GM19324 (cell line): ENCODE measurements around the gene PTPRCAP.
"Not testable (repeated sequence)": the region's sequence is repeated elsewhere in the genome, so short reads cannot be mapped to it uniquely, and the experiment has no call there.

Experiments
- ATAC-seq: cut with Tn5 transposase; IDR thresholded peaks from one replicate; pipeline ENCODE4 v1.9.1; 2021; ENCODE audit warnings: mild to moderate bottlenecking, moderate library complexity; ENCODE audit not compliant: unreplicated experiment, low FRiP score

The PTPRCAP gene

DNA sequence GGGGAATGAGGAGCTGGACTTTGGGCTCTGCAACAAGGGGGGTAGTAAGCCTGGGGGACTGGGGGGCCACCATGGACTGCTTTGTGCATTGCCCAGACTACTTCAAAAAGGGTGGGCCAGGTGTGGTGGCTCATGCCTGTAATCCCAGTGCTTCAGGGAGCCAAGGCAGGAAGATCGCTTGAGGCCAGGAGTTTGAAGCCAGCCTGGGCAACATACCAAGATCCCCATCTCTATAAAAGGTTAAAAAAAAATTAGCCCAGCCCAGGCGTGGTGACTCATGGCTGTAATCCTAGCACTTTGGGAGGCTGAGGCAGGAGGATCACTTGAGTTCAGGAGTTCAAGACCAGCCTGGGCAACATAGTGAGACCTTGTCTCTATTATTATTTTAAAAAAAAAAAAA, 28.0 kb upstream of the PTPRCAP start:
- not testable (repeated sequence) for ATAC-seq

DNA sequence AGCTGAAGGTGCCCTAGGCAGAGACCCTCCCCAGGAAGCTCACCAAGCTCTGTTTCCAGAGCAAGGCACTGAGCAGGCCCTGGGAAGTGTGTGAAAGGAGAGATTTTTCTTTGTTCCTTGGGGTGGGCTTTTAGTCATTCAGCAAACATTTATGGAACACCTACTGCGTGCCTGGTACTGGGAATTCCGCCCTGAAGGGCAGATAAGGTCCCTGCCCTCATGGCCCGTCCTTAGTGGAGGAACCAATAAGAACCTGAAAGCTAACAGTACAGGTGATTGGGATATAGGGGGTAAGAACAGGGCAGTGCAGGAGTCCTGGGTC, 27.7 kb upstream of the PTPRCAP start:
- ATAC-seq: no peak

DNA sequence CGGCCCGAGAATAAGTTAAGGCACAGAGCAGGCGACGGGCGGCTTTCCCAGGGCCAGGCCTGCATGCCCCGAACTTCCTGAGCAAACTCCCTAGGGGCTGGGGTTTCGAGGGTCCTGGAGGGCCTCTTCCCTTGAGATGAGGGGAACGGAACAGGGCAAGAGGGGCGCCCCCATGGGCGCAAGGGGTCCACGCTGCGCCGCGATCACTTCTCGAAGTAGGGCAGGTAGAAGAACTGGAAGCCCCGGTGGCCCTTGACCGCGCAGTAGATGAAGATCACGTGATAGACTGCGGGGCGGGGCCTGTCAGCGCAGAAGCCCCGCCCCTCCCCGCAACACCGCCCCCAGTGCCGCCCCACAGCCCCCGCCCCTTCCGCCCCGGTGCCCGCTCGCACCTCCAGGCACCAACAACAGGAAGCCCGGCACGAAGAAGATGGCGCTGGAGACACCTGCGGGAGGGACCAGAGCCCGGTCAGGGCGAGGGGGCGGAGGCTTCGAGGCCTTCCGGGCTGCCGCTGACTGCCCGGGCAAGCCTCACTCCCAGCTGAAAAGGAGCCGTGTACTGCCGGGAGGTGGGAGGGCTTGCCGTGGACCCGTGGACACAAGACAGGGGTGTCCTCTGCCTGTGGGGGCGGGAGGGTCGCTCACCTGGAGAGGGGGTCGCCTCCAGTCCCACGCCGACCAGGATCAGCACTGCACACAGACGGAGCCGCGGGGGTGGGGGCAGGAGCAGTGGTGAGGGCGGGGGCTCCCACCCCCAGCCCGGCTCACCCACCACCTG, 27.1 kb upstream of the PTPRCAP start:
- peak; percentile 49 for ATAC-seq

GRCh38 chr11:67463680-67464410, 26.4 kb upstream of the PTPRCAP start:
- no peak for ATAC-seq

- ATAC-seq: no peak
Measured at GRCh38 chr11:67463186-67463585, 25.7 kb upstream of the PTPRCAP start.

- ATAC-seq: no peak
Measured at GRCh38 chr11:67458266-67458665, 20.8 kb upstream of the PTPRCAP start.

DNA sequence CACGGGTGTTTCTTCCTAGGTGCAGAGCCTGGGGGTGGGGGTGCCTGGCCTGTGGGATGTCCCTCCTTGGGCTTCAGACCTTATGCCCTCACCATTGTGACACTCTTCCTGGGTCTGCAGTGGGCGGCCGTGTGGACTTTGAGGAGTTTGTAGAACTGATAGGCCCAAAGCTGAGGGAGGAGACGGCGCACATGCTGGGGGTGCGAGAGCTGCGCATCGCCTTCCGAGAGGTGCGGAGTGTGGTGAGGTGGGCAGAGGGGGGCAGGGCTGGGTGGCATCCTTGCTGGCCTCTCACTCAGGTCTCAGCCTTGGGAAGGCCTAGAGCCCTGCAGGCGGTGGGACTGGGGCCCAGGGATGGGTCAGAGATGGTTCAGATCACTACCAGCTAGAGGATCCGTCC, 20.0 kb upstream of the PTPRCAP start:
- ATAC-seq: no peak

DNA sequence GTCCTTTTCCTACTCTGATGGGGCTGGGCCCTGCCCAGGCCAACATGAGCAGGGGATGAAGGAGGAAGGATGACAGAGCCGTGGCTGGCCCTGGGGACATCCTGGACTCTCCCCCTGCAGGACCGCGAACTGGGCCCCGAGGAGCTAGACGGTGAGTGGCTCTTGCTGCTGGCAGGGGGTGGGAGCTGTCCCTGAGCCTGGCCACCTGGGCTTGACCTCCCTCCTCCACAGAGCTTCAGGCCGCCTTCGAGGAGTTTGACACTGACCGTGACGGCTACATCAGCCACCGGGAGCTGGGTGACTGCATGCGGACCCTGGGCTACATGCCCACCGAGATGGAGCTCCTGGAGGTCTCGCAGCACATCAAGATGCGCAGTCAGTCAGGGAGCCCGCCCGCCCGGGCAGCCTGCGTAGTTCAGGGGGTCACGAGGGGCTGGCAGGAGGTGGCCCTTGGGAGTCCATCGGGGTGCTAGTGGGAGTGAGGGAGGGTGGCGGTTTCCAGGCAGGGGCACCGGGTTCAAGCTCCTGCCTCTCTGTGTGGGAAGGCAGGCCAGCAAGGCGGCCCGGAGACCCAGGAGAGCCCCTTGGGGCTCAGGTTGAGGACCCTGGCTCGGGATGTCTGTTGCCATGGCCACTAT, 18.7 kb upstream of the PTPRCAP start:
- ATAC-seq: no peak

DNA sequence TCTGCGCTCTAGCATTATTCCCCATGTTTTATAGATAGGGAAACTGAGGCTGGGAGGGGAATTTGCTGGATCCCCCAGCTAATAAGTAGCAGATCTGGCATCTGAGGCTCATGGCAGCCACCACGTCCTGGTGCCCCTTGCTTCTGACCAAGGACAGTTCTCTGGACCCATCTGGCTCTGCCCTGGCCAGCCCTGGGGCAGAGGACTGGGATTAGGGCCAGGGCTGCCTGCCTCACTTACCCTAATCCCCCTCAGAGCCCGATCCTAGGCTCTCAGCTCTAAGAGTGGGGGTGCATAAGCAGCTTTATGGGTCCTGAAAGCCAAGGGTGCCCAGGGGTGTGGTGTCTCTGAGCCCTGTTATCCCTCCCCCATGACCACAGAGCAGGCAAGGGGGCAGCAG, 17.6 kb upstream of the PTPRCAP start, which contains the start of gene CABP4:
TSS of gene CABP4 (plus strand) at position 301 of the 400 bp plus-strand sequence. CDS start at position 371, 70 bp downstream.
- no peak for ATAC-seq

- no peak for ATAC-seq
Measured at GRCh38 chr11:67453816-67454732, 16.6 kb upstream of the PTPRCAP start.

- no peak for ATAC-seq
Measured at GRCh38 chr11:67452141-67452952, 14.9 kb upstream of the PTPRCAP start, which contains the start of gene GPR152. TSS of gene GPR152 (minus strand) at chr11:67452729. CDS start at chr11:67452724, 5 bp downstream.

DNA sequence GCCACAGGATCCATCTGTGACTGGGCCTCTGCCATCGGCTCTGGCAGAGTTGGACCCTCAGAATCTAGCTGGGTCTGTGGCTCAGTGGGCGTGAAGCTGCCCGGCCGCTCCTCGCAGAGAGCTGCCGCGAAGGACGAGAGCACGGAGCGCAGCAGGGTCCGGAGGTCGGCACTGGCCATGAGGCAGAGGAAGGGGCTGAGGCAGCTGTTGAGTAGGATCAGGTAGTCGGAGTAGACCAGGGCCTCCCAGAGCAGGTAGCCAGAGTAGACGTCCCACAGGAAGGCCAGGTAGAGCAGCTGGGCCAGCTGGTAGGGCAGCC, 14.1 kb upstream of the PTPRCAP start:
- no peak for ATAC-seq

DNA sequence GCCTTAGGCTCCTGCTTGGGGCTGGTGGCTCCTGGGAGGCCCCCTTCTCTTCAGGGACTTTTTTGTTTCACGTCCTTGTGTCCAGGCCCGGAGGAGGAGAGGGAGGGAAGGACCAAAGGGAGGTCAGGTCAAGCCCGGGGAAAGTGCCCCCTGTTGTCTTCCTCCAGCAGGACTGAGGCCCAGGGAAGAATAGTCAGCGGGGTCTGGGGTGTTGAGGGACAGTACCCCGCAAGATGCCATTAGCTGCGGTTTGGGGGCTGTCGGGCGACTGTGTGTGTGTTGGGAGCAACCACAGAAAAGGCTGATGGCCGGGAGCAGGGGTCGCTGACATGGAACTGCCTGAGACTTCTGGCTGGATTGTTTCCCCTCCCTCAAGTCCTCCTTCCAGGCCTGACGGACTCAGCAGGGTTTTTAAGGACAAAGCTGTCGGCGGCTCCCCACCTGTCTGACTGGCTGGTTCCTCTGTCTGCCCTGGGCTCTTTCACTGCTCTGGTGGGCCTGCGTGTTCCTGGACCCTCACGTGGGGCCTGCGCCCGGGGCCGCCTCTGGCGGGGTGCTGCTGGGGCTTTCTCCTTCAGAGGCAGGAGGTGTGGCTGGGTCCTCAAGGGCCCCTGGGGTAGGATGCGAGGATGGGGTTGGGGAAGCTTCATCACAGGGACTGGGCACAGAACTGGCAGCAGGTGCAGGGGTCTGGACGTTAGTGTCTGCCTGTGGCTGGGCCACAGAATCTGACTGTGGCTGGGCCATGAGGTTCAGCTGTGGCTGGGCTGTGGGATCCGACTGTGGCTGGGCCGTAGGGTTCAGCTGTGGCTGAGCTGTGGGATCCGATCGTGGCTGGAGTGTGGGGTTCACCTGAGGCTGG, 13.5 kb upstream of the PTPRCAP start:
- ATAC-seq: no peak

DNA sequence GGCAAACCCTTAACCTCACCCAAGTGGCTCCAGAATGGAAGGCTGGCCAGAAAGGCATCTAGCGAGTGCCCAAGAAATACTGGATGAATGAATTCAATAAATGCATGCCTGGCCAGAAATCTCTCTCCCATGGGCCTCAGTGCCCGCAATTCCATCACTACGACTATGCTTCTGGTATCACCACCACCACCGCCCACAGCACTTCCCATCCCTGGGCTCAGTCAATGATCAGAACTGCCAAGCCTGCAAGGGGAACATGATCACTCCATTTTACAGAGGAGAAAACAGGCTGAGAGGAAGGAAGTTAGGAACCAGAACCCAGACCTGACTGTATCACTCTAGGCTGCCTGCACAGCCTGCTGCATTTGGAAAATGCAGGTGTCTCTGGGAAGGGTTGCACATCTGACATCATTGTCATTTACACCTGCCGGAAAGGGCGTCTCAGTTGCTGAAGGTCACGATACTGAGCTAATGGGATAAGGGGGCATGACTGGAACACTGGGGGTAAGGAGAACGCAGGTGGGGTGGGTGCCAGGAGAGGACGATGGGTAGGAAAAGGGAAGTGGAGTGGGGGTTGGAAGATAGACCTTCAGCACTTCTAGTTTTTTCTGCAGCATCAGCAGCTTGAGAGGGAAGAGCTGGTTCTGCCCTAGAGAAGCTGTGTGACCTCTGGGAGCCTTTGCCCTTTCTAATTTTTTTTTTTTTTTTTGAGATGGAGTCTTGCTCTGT, 11.8 kb upstream of the PTPRCAP start:
- no peak for ATAC-seq

GRCh38 chr11:67448220-67448609, 10.7 kb upstream of the PTPRCAP start:
- ATAC-seq: no peak

DNA sequence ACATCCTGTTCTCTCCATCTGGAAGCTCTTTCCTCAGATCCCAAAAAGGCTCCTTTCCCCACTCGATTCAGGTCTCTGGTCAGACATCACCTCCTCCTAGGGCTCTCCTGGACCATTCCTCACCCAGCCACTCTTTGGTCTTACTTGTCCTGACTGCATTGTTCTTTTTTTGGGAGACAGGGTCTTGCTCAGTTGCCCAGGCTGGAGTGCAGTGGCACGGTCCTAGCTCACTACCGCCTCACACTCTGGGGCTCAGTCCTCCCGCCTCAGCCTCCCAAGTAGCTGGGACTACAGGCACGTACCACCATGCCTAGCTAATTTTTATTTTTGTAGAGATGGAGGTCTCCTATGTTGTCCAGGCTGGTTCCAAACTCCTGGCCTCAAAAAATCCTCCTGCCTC, 8.0 kb upstream of the PTPRCAP start:
- ATAC-seq: no peak

DNA sequence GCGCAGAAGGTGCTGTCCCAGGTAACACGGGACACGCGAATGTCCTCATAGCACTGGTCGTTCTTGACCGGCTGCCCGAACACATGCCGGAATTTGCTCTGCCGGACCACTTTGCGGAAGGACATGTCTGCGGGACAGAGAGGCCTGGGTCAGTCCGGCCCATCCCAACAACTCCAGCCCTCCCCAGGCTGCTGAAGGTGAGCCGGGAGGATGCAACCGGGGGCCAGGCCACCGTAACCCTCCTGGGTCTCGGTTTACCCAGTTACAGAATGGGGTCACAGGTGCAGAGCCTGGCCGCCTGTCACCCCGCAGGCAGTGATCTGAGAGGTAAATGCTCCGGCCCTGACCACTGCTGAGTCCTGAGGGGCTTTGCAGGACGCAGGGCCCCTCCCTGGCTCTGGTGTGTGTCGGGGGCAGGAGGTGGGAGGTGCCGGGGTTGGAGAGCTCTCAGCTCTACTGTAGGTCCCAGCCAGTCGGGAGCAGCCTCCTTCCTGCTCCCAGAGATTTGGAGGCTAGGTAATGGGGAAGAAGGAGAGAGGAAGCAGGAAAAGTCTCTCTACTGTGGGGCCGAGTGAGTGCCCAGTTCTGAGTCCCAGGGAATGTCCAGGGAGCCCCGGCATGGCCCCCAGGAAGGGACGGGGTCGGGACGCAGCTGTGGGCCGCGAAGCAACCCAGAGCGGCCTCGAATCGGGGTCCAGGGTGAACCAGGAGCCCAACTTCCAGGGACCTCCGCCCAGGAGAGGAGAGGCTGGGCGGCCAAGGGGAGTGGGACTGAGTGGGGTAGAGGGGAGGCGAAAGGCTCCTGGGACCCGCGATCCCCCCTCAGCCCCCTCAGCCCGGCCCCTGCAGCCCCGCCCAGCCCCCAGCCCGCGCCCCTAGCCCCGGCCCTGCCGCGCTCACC, 5.3 kb upstream of the PTPRCAP start:
- peak; percentile 4 for ATAC-seq
